OCI-LY1 (cell line): ENCODE results near the gene UBR4.

Source experiments
- H2AFZ ChIP-seq: fragments of 200-600 bp; sonication (generic), shearing (Covaris generic); 2 replicates; pipeline ENCODE4 v1.6.0; 2014; ENCODE audit warnings: antibody characterized with exemption, mild to moderate bottlenecking, low read length
- H3F3A ChIP-seq: fragments of 200-600 bp; sonication (generic), shearing (Covaris generic); 2 replicates; pipeline ENCODE4 v1.6.0; 2014; ENCODE audit warnings: mild to moderate bottlenecking, antibody characterized with exemption, low read length, moderate library complexity; ENCODE audit not compliant: insufficient read depth
- H3K27ac ChIP-seq: fragments of 200-600 bp; sonication (generic); 2 replicates; pipeline ENCODE4 v1.5.1; 2014; ENCODE audit warnings: low read length, mixed run types, mild to moderate bottlenecking, low read depth; ENCODE audit not compliant: poor library complexity, severe bottlenecking
- H3K27me3 ChIP-seq: fragments of 200-600 bp; sonication (generic); 2 replicates; pipeline ENCODE4 v1.6.0; 2014; ENCODE audit warnings: antibody characterized with exemption, mild to moderate bottlenecking, low read length, moderate library complexity; ENCODE audit not compliant: insufficient read depth
- H3K36me3 ChIP-seq: fragments of 200-600 bp; sonication (generic); 2 replicates; pipeline ENCODE4 v1.6.1; 2014; ENCODE audit warnings: mild to moderate bottlenecking, antibody characterized with exemption, low read length, moderate library complexity, mixed read lengths; ENCODE audit not compliant: insufficient read depth
- H3K4me1 ChIP-seq: fragments of 200-600 bp; sonication (generic); 2 replicates; pipeline ENCODE4 v1.5.1; 2014; ENCODE audit warnings: mild to moderate bottlenecking, low read length, moderate library complexity; ENCODE audit not compliant: insufficient read depth, severe bottlenecking
- H3K4me2 ChIP-seq: fragments of 200-600 bp; sonication (generic), shearing (Covaris generic); 2 replicates; pipeline ENCODE4 v1.6.1; 2014; ENCODE audit warnings: low read length
- H3K4me3 ChIP-seq: fragments of 200-600 bp; sonication (generic); 2 replicates; pipeline ENCODE4 v1.5.1; 2014; ENCODE audit warnings: low read length, low read depth, mild to moderate bottlenecking, mixed read lengths; ENCODE audit not compliant: poor library complexity, severe bottlenecking
- H3K79me2 ChIP-seq: fragments of 200-600 bp; shearing (Covaris generic); 2 replicates; pipeline ENCODE4 v1.6.1; 2016; ENCODE audit warnings: mixed run types, low read length, mixed read lengths; ENCODE audit not compliant: insufficient read depth
- H3K9ac ChIP-seq: fragments of 200-600 bp; sonication (generic), shearing (Covaris generic); 2 replicates; pipeline ENCODE4 v1.6.1; 2014; ENCODE audit warnings: mild to moderate bottlenecking, low read length, mixed read lengths
- H3K9me2 ChIP-seq: fragments of 200-600 bp; sonication (generic), shearing (Covaris generic); 2 replicates; pipeline ENCODE4 v1.6.1; 2014; ENCODE audit warnings: low read depth, mild to moderate bottlenecking, low read length, mixed read lengths
- H3K9me3 ChIP-seq: fragments of 200-600 bp; shearing (Covaris generic); 2 replicates; pipeline ENCODE4 v1.6.1; 2014; ENCODE audit warnings: low read length, mixed read lengths
- H4K20me1 ChIP-seq: fragments of 200-600 bp; sonication (generic), shearing (Covaris generic); 2 replicates; pipeline ENCODE4 v1.6.0; 2016; ENCODE audit warnings: mild to moderate bottlenecking, low read length; ENCODE audit not compliant: insufficient read depth
- EZH2 ChIP-seq: fragments of 200-600 bp; sonication (generic), shearing (Covaris generic); IDR thresholded peaks from 2 replicates; pipeline ENCODE4 v1.8.0; 2017; ENCODE audit warnings: borderline replicate concordance, mixed run types, mild to moderate bottlenecking, antibody characterized with exemption, low read length, moderate library complexity, mixed read lengths
- TF ChIP-seq, protein P1 (sequence below): fragments of 200-600 bp; sonication (generic), shearing (Covaris generic); IDR thresholded peaks from 2 replicates; pipeline ENCODE4 v1.5.1; 2017; ENCODE audit warnings: mild to moderate bottlenecking, antibody characterized with exemption, low read length, moderate library complexity, mixed read lengths

Gene UBR4

DNA sequence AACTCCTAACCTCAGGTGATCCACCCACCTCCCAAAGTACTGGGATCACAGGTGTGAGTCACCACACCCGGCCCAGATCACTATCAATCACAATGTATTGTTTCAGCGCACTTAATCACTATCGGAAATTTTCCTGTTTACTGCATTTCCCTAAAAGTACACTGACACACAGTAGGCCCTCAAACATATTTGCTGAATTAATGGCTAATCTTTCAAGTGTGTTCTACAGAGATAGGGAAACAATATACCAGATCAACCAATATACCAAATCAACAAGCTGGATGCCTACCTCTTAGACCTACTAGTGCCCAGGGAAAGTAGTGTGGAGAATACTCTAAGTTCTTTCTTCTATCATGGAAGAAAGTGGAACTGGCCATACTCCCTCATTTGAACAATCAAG is 17.1 kb downstream of the UBR4 start:
- no peak overlapping the region for H3K9ac ChIP-seq
- H3K27me3 ChIP-seq = no peaks in the 10 kb centered on the region
- H3F3A ChIP-seq = no peaks in the 10 kb centered on the region
- peaks cover 87% of the 10 kb centered on the region for H3K36me3 ChIP-seq
- H3K79me2 ChIP-seq = no peaks in the 10 kb centered on the region
- H3K4me3 ChIP-seq = no peak overlapping the region
- no peaks in the 10 kb centered on the region for H4K20me1 ChIP-seq
- H3K27ac ChIP-seq = no peak overlapping the region
- H3K4me2 ChIP-seq = no peak overlapping the region
- no peak overlapping the region for H2AFZ ChIP-seq
- no peaks in the 10 kb centered on the region for H3K4me1 ChIP-seq
- no peaks in the 10 kb centered on the region for H3K9me3 ChIP-seq
- H3K9me2 ChIP-seq = no peaks in the 10 kb centered on the region
- no peak for TF ChIP-seq EZH2
- TF ChIP-seq, protein P1, sequence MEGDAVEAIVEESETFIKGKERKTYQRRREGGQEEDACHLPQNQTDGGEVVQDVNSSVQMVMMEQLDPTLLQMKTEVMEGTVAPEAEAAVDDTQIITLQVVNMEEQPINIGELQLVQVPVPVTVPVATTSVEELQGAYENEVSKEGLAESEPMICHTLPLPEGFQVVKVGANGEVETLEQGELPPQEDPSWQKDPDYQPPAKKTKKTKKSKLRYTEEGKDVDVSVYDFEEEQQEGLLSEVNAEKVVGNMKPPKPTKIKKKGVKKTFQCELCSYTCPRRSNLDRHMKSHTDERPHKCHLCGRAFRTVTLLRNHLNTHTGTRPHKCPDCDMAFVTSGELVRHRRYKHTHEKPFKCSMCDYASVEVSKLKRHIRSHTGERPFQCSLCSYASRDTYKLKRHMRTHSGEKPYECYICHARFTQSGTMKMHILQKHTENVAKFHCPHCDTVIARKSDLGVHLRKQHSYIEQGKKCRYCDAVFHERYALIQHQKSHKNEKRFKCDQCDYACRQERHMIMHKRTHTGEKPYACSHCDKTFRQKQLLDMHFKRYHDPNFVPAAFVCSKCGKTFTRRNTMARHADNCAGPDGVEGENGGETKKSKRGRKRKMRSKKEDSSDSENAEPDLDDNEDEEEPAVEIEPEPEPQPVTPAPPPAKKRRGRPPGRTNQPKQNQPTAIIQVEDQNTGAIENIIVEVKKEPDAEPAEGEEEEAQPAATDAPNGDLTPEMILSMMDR = no peak

DNA sequence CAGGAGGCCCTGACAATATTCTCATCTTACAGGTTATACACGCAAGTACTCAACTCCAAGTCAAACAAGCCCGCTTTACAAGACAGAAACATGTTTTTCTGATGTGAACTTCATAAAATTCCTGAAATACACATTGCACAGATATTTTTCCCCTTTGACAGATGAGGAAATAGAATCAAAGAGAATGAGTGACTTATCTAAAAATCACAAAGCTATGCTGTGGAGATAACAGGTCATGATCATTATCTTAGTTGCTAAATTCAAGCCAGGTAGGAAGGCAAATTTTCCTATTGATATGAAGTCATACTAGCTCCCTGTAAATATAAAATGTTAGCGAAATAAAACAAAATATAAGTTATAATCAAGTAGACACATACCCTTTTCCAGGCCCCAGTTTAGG is 18.3 kb downstream of the UBR4 start:
- Histone ChIP-seq H3K27ac (no peak overlapping the region), H3K9me3 (no peaks in the 10 kb centered on the region), H3F3A (no peaks in the 10 kb centered on the region), H3K4me2 (no peak overlapping the region), H3K27me3 (no peaks in the 10 kb centered on the region), H4K20me1 (no peaks in the 10 kb centered on the region), H2AFZ (no peak overlapping the region), H3K4me3 (no peak overlapping the region), H3K79me2 (no peaks in the 10 kb centered on the region), H3K9me2 (no peaks in the 10 kb centered on the region), H3K36me3 (peaks cover 84% of the 10 kb centered on the region), H3K9ac (no peak overlapping the region), H3K4me1 (no peaks in the 10 kb centered on the region)
- no peak for TF ChIP-seq EZH2
- TF ChIP-seq, protein P1 = no peak

DNA sequence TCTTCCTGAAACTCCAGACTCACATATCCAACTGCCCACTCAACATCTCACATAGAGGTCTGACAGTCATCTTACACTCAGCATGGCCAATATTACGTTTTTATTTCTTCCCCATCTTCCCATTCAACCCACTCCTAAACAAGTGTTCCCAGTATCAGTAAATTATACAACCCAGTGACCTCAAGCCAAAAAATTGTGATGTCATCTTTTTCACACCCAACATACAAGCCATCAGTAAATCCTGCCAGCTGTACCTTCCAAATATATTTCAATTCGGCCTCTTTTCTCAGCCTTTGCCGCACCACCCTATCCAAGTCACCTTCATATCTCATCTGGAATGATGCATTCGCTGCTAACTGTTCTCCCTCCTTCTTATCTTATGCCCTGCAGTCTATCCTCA is 19.6 kb downstream of the UBR4 start:
- Histone ChIP-seq H2AFZ (no peak overlapping the region), H3K9me2 (no peaks in the 10 kb centered on the region), H3K4me3 (no peak overlapping the region), H3K4me1 (no peaks in the 10 kb centered on the region), H3K9me3 (no peaks in the 10 kb centered on the region), H3K79me2 (no peaks in the 10 kb centered on the region), H3K27me3 (no peaks in the 10 kb centered on the region), H3K36me3 (peaks cover 84% of the 10 kb centered on the region), H3K27ac (no peak overlapping the region), H3K9ac (no peak overlapping the region), H3F3A (no peaks in the 10 kb centered on the region), H4K20me1 (no peaks in the 10 kb centered on the region), H3K4me2 (no peak overlapping the region)
- TF ChIP-seq EZH2 = no peak
- TF ChIP-seq, protein P1 = no peak
